GM13976 (cell line): ENCODE results near the gene PRKCH.

ENCODE experiments used
- DNase-seq: peaks from one replicate; pipeline ENCODE4 v3.0.0; 2012; ENCODE audit warnings: low spot score
- in situ Hi-C: fragments of 300-500 bp; cut with MboI; formaldehyde crosslinking; loops from one replicate; pipeline ENCODE4 v1.12.0; 2022; ENCODE audit warnings: low sequenced_read_pairs, mixed read lengths, inconsistent platforms; ENCODE audit not compliant: unreplicated experiment
- TF ChIP-seq, protein P1 (sequence below): IDR thresholded peaks from 2 replicates; pipeline ENCODE4 v1.5.1; 2012; ENCODE audit warnings: borderline replicate concordance, mild to moderate bottlenecking; ENCODE audit not compliant: insufficient read depth; ENCODE audit errors: extremely low read depth, missing control alignments, control extremely low read depth

PRKCH gene

DNA sequence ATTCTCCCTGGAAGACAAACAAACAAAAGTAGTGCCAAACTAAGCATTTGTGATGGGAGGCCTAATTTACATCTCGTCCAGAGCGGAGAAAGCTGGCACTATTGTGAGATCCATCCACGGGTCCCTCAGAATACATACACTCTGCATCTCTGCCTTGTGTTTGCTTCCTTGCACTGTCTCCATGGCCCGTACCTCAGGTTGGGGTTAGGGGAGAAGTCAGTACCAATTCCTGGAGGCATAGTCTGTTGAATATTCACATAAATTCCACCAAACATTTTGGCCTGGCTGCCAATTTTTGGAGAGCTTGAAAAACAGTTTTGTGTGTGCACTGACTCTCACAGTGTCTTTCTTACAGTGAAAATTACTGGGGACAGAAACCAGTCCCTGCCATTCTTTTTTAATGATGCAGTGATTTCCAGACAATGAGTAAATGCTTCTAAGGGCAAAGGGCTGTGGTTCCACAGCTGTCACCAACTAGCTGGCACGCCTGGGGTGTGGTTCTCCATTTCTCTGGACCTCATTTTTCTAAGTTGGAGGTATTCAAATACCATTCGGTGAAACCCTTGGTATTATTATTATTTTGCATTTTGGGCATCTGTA lies 254.3 kb downstream of the PRKCH start:
- DNase-seq = no peak
- in situ Hi-C loops = no loop called here

DNA sequence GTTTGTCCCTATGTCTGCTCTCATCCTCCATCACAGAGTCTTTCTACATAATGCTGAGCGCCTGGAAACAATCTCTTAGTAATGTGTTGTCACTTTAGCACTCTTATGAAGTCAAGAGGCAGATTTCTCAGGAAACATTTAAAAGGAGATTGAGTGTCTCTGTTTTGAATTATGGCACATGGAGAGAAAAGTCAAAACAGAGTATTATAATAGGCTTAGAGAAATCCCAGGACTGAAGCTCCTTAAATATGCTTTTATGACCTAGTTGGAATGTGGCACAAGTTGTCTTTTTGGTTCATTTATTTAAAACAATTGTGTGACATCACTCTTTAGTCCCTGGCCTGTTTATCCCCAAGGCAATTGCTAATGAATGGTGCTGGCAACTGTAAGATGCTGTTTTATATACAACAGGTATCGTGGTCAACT lies 256.1 kb downstream of the PRKCH start:
- TF ChIP-seq, protein P1, sequence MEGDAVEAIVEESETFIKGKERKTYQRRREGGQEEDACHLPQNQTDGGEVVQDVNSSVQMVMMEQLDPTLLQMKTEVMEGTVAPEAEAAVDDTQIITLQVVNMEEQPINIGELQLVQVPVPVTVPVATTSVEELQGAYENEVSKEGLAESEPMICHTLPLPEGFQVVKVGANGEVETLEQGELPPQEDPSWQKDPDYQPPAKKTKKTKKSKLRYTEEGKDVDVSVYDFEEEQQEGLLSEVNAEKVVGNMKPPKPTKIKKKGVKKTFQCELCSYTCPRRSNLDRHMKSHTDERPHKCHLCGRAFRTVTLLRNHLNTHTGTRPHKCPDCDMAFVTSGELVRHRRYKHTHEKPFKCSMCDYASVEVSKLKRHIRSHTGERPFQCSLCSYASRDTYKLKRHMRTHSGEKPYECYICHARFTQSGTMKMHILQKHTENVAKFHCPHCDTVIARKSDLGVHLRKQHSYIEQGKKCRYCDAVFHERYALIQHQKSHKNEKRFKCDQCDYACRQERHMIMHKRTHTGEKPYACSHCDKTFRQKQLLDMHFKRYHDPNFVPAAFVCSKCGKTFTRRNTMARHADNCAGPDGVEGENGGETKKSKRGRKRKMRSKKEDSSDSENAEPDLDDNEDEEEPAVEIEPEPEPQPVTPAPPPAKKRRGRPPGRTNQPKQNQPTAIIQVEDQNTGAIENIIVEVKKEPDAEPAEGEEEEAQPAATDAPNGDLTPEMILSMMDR = no peak
- DNase-seq = no peak
- in situ Hi-C loops = no loop called here

More for the DNA sequence above, 254.3 kb downstream of the PRKCH start:
- TF ChIP-seq, protein P1 = no peak

DNA sequence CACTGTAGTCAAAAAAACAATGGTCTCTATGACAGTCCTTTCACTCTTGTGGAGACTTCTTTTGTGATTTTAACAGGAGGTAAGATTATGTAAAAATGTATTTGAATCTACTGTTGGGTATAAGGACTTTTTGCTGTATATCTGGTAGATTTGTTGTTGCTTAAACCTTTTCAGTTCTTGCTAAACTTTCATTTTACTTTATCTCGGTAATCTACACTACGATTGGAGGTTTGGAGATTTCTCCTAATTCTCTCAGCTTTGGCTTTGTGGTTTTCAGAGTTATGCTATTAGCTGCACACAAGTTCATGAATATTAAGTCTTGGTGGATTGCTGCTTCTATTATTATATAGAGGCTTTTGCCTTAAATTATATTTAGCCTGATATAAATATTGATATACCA lies 257.4 kb downstream of the PRKCH start:
- TF ChIP-seq, protein P1 = no peak
- in situ Hi-C loops = no loop called here
- no peak for DNase-seq

DNA sequence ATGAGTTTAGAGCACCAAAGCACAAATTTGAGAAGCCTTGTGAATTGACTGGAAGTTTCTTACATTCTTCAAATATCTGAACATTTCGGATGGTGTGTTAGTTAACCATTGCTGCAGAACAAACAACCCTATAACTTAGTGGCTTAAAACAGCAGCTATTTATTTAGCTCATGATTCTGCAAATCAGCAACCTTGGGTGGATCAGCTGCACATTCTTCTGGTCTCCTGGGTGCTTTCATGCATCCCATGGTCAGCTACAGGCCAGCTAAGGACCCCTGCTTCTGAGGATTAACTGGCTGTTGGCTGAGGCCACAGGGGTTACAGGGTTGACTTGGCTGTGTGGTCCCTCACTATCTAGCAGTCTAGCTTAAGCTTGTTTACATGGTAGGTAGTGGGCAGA lies 260.0 kb downstream of the PRKCH start:
- in situ Hi-C loops = no loop called here
- no peak for DNase-seq
- TF ChIP-seq, protein P1 = no peak

DNA sequence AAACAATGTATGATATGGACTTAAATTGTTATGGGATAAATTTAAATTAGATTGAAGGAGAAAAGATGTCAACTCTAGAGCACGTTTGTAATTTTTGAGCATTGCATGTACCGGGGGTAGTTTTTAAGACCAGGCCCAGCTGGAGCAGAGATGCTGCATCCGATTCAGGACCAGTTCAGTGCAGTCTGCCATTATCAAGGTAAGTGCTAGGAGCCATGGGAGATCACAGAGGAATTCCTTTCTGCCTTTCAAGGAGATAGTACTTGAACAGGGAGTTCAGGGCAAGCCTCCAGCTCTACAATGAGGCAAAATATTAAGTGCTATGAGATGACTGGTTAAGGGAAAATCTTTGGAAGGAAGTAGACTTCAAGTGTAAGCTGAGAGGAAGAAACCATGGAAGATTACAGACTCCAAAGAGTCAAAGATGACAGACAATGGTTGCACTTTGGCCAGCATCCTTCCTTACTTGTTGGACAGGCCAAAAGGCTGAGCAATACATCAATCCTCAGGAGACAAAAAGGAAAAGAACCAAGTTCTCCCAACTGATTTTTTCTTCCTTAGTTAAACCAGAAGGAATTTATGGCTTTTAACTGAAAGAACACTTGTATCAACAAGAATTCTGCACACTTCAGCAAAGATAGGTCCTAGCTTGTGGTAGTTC lies 260.7 kb downstream of the PRKCH start:
- no peak for DNase-seq
- TF ChIP-seq, protein P1 = no peak
- in situ Hi-C loops = no loop called here

DNA sequence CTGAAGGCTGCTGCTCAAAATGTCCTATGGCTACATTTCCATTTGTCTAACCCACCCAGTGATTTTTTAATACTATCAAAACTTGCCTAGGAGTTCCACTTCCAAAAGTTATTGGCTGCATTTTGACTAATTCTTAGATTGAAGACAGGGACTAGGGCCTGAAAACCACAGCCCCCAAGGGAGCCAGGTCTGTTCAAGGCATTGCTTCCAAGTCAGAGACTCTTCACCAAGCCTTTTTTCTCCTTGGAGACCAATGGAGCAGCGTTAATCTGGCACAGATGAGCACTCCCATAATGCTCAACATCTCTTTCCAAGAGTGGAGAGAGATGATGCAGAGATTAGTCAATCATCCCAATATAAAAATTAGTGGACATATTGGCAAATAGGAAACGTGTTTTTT lies 261.4 kb downstream of the PRKCH start:
- in situ Hi-C loops = no loop called here
- DNase-seq = no peak

More for the DNA sequence above, 261.4 kb downstream of the PRKCH start:
- TF ChIP-seq, protein P1 = no peak
